CD14-positive monocyte (primary cell): Measurements from ENCODE around the gene SLCO4A1. TPM values are rescaled to one million over a fixed set of nuclear protein-coding genes. Genes with fewer than 3 reads are reported as not detected.

Experiments used
- DNase-seq, 3 donors: peaks; one replicate each; pipeline ENCODE4 v3.0.0-alpha.2; 2011 to 2022
- H2AFZ ChIP-seq: 2 replicates; pipeline ENCODE4 v1.6.0; 2012; ENCODE audit warnings: mild to moderate bottlenecking, low read depth, low read length, inconsistent platforms; ENCODE audit not compliant: insufficient read depth, poor library complexity, severe bottlenecking
- H3K27ac ChIP-seq, 2 donors: 1 replicate in 1 of 2; 2 replicates in 1 of 2; pipeline ENCODE4 v1.5.1; 2012 to 2013; ENCODE audit warnings: low read length in 2 of 2, control low read depth in 1 of 2, inconsistent platforms in 1 of 2, low read depth in 1 of 2, mild to moderate bottlenecking in 1 of 2
- H3K27me3 ChIP-seq, 2 donors: one replicate each; pipeline versions ENCODE4 v1.6.0 to v1.6.1; 2011 to 2013; ENCODE audit warnings: low read length in 2 of 2; ENCODE audit not compliant: control insufficient read depth in 2 of 2, insufficient read depth in 2 of 2
- H3K36me3 ChIP-seq, 2 donors: replicated peaks in 1 of 2; 1 replicate in 1 of 2; 2 replicates in 1 of 2; pipeline versions ENCODE4 v1.5.1 to v1.6.1; 2012 to 2013; ENCODE audit warnings: low read length in 2 of 2, control low read depth in 1 of 2, inconsistent platforms in 1 of 2, mild to moderate bottlenecking in 1 of 2; ENCODE audit not compliant: insufficient read depth in 2 of 2, control insufficient read depth in 1 of 2
- H3K4me1 ChIP-seq, 2 donors: 1 replicate in 1 of 2; 2 replicates in 1 of 2; pipeline versions ENCODE4 v1.5.1 to v1.6.1; 2012 to 2013; ENCODE audit warnings: low read length in 2 of 2, control low read depth in 1 of 2, inconsistent platforms in 1 of 2, mild to moderate bottlenecking in 1 of 2, moderate library complexity in 1 of 2; ENCODE audit not compliant: insufficient read depth in 2 of 2, control insufficient read depth in 1 of 2
- H3K4me2 ChIP-seq: replicated peaks from 2 replicates; pipeline ENCODE3; 2012; ENCODE audit warnings: low read length, moderate library complexity, mild to moderate bottlenecking; ENCODE audit not compliant: poor library complexity, severe bottlenecking; ENCODE audit errors: extremely low read depth
- H3K4me3 ChIP-seq, 3 experiments: fragments of 200-600 bp in 1 of 3; sonication (generic) in 1 of 3; replicated peaks in 1 of 3; 1 replicate in 2 of 3; 2 replicates in 1 of 3; pipeline ENCODE4 v1.5.1; 2011 to 2013; ENCODE audit warnings: low read length in 3 of 3, mild to moderate bottlenecking in 3 of 3, control low read depth in 2 of 3, low read depth in 2 of 3, inconsistent platforms in 1 of 3, moderate library complexity in 1 of 3
- H3K79me2 ChIP-seq: 2 replicates; pipeline ENCODE4 v1.6.0; 2012; ENCODE audit warnings: mild to moderate bottlenecking, control low read depth, inconsistent platforms, low read length, moderate library complexity; ENCODE audit not compliant: insufficient read depth
- H3K9ac ChIP-seq: 2 replicates; pipeline ENCODE4 v1.6.0; 2017; ENCODE audit warnings: low read length, mild to moderate bottlenecking; ENCODE audit not compliant: insufficient read depth, poor library complexity, severe bottlenecking
- H3K9me3 ChIP-seq, 2 donors: replicated peaks in 1 of 2; 1 replicate in 1 of 2; 2 replicates in 1 of 2; pipeline versions ENCODE4 v1.5.1 to v1.6.1; 2012 to 2013; ENCODE audit warnings: low read length in 2 of 2, control low read depth in 1 of 2; ENCODE audit not compliant: control insufficient read depth in 1 of 2, insufficient read depth in 1 of 2
- H4K20me1 ChIP-seq: 2 replicates; pipeline ENCODE4 v1.6.0; 2012; ENCODE audit warnings: mild to moderate bottlenecking, low read length, control low read depth, moderate library complexity; ENCODE audit not compliant: insufficient read depth
- H3K27ac Mint-ChIP-seq, 7 donors: one replicate each; pipeline ENCODE4 v1.8.0; 2020; ENCODE audit warnings: mild to moderate bottlenecking in 7 of 7, mixed read lengths in 7 of 7, moderate library complexity in 6 of 7, inconsistent platforms in 2 of 7
- H3K27me3 Mint-ChIP-seq, 3 donors: one replicate each; pipeline ENCODE4 v1.8.0; 2021 to 2022; ENCODE audit warnings: low read depth in 3 of 3, mild to moderate bottlenecking in 3 of 3, mixed read lengths in 3 of 3, moderate library complexity in 3 of 3, inconsistent platforms in 1 of 3
- H3K36me3 Mint-ChIP-seq, 2 donors: one replicate each; pipeline ENCODE4 v1.8.0; 2020; ENCODE audit warnings: mixed read lengths in 2 of 2, inconsistent platforms in 1 of 2, mild to moderate bottlenecking in 1 of 2
- H3K4me1 Mint-ChIP-seq: one replicate; pipeline ENCODE4 v1.8.0; 2020; ENCODE audit warnings: mild to moderate bottlenecking, mixed read lengths
- H3K4me3 Mint-ChIP-seq, 2 donors: one replicate each; pipeline ENCODE4 v1.8.0; 2020; ENCODE audit warnings: mild to moderate bottlenecking in 2 of 2, mixed read lengths in 2 of 2, moderate library complexity in 1 of 2
- H3K9me3 Mint-ChIP-seq, 7 donors: one replicate each; pipeline ENCODE4 v1.8.0; 2020 to 2022; ENCODE audit warnings: mixed read lengths in 7 of 7, mild to moderate bottlenecking in 6 of 7, moderate library complexity in 6 of 7, inconsistent platforms in 2 of 7
- CTCF ChIP-seq: fragments of 200-600 bp; IDR thresholded peaks from one replicate; pipeline ENCODE4 v1.8.0; 2022; ENCODE audit warnings: antibody characterized with exemption, mild to moderate bottlenecking
- WGBS: methylation state at CpG from one replicate; pipeline ENCODE4 v1.1.5; 2013; ENCODE audit warnings: missing lambda C conversion rate; ENCODE audit not compliant: insufficient coverage; 5-methylcytosine and 5-hydroxymethylcytosine counted together
- intact Hi-C, 2 donors: fragments of 100-400 bp; cut with micrococcal nuclease; formaldehyde crosslinking; loops; one replicate each; pipeline versions ENCODE4 v1.15.0 to v1.15.1; 2023
- polyA plus RNA-seq, 3 donors: library from polyadenylated mRNA; depleted of rRNA in 1 of 3; unstranded in 2 of 3; stranded (reverse) in 1 of 3; fragments of 300-500 nt in 2 of 3; fragments of >200 nt in 1 of 3; fragmentation: Illumina TruSeq in 2 of 3; gene quantifications; 1 replicate in 2 of 3; 2 replicates in 1 of 3; pipeline ENCODE4 v1.2.3, GENCODE V29; 2012 to 2021

Gene SLCO4A1
- polyA plus RNA-seq, 3 donors = 0.05 to 0.42 (median 0.26) TPM

- 3% methylated on average over 25 of the region's 32 CpGs for WGBS
- Histone ChIP-seq H3K9me3 (no peaks in the 10 kb centered on the region), H3K79me2 (no peaks in the 10 kb centered on the region), H3K27ac (no peak overlapping the region), H3K36me3 (no peaks in the 10 kb centered on the region), H3K27me3 (peaks cover 6 to 49% of the 10 kb centered on the region in 2 donors), H3K4me3 (peak overlapping the region in 2 of 3 experiments; percentile 23 to 71), H4K20me1 (no peaks in the 10 kb centered on the region), H3K9ac (peak overlapping the region; percentile 40), H3K4me2 (peak overlapping the region; percentile 85), H2AFZ (peak overlapping the region; percentile 70), H3K4me1 (peaks cover 35 to 47% of the 10 kb centered on the region in 2 donors)
- Mint-ChIP-seq H3K27ac (peak overlapping the region in 1 of 7 donors; percentile 46), H3K27me3 (peaks cover 36 to 62% (median 37%) of the 10 kb centered on the region in 3 donors), H3K4me1 (peaks cover 28% of the 10 kb centered on the region), H3K9me3 (peaks cover 0 to 6% (median 0%) of the 10 kb centered on the region in 7 donors), H3K36me3 (no peaks in the 10 kb centered on the region), H3K4me3 (peak overlapping the region; percentile 72 to 80)
- intact Hi-C loops = no loop called here
- TF ChIP-seq CTCF = no peak
- peak in 1 of 3 donors; percentile 14 for DNase-seq
Measured at GRCh38 chr20:62641321-62642050, 817 bp upstream of the SLCO4A1 start.

GRCh38 chr20:62642666-62643520 is 590 bp downstream of the SLCO4A1 start:
- intact Hi-C loops = no loop called here
- peaks cover 6 to 41% of the 10 kb centered on the region in 2 donors for H3K27me3 ChIP-seq
- peaks cover 27 to 49% (median 33%) of the 10 kb centered on the region in 3 donors for H3K27me3 Mint-ChIP-seq
- H3K27ac Mint-ChIP-seq = no peak overlapping the region
- H3K9me3 ChIP-seq = no peaks in the 10 kb centered on the region
- peaks cover 0 to 6% (median 0%) of the 10 kb centered on the region in 7 donors for H3K9me3 Mint-ChIP-seq
- WGBS = 1% methylated on average over 84 of the region's 84 CpGs
- no peaks in the 10 kb centered on the region for H3K36me3 ChIP-seq
- peak overlapping the region; percentile 50 for H2AFZ ChIP-seq
- no peaks in the 10 kb centered on the region for H3K79me2 ChIP-seq
- TF ChIP-seq CTCF = peak; percentile 2
- peaks cover 35 to 46% of the 10 kb centered on the region in 2 donors for H3K4me1 ChIP-seq
- peak overlapping the region; percentile 85 for H3K4me2 ChIP-seq
- H3K4me3 Mint-ChIP-seq = peak overlapping the region; percentile 68 to 72
- DNase-seq = peak in 1 of 3 donors; percentile 22
- H3K4me1 Mint-ChIP-seq = peaks cover 25% of the 10 kb centered on the region
- H4K20me1 ChIP-seq = no peaks in the 10 kb centered on the region
- peak overlapping the region; percentile 40 for H3K9ac ChIP-seq
- no peaks in the 10 kb centered on the region for H3K36me3 Mint-ChIP-seq
- H3K4me3 ChIP-seq = peak overlapping the region; percentile 1 to 71 (median 3)
- H3K27ac ChIP-seq = no peak overlapping the region
